SH-SY5Y (cell line): ENCODE results near the gene CNKSR3.

ENCODE experiments used
- GATA2 ChIP-seq: IDR thresholded peaks from 2 replicates; pipeline ENCODE4 v1.6.1; 2011; ENCODE audit warnings: mild to moderate bottlenecking, low read depth, low read length
- GATA3 ChIP-seq: IDR thresholded peaks from 2 replicates; pipeline ENCODE4 v1.6.1; 2011; ENCODE audit warnings: low read depth, mild to moderate bottlenecking, low read length, moderate library complexity

DNA sequence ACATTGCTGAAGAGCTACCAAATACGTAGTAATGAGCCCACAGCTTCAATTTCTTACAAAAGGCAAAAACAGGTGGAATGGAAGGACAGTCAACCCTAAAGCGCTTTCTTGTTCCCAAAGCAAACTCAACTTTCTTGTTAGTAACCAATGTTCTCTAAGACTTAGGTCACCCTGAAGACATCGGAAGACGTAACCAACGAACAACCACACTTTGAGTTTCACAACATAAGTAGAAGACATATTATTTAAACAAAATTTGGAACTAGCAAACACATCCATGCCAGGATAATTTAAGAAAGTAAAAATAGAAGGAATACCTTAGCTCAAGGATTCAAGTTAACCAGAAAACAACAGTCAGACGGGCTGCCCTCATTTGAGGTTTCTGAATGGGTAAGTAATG is 51.0 kb downstream of the CNKSR3 start:
- TF ChIP-seq GATA2 = no peak
- TF ChIP-seq GATA3 = no peak
